NCI-H524 treated with DMSO at 0.1 percent for 48 hours (cell line): Measurements from ENCODE around the gene EIF2S2.
A peak's percentile ranks its signal among the peaks of the same experiment; 100 is the strongest.

ENCODE experiments used
- DNase-seq: peaks from one replicate; lab custom pipeline; 2025; lab: John Stamatoyannopoulos, UW

The EIF2S2 gene

DNA sequence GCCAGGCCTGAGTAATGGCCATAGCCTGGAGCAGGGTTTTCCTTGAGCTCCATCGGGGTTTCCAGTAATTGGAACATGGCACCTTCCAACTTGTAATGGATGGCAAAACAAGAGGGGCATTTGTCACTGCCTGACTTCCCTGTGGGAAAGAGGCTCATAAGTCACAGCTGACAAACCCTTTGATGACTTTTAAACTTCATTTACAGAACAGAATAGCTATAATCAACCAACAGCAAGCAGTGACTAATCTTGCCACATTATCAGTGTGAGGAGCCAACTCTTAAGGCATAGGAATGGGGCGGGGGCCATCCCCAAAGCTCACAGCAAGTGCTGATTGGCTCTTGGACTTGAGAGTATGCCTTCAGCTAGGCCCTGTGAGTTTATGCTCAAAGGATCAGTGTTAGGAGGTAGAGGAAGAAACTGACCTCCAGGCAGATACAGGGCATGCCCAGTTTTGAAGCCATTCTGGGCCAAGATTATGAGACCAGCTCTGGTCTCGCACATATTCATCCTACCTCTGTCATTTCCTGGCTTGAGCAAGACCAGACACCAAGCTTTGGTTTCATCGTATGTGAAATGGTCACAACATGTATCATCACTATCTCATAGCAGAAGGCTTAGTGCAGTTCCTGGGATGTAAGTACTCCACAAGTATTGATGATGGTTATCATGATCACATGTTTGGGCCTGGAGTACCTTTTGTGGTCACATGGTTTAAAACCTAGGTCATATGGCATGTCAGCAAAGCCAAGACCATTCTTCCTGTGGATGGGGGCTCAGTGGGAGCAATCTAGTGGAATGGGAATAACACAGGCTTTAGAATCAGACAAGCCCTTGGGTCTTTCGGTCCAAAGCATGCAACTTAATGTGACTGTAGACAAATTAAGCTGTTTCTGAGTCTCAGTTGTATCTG, 49.2 kb downstream of the EIF2S2 start:
- no peak for DNase-seq

DNA sequence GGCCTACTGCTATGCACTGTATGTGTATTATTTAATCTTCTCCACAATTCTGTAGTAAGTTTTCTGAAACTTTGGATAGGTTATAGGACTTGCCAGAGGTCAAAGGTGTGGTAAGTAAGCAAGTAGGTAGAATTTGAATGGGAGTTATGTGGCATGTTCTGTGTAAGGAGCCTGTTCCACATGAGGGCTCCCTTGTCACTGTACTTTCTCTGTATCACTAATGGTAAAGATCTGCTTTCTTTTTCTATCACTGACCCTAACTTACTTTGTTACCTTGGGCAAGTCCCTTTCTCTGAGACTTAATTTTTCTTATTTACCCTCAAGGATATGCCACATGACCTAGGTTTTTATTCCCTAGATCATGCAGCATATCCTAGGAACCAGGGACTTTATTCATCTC, 50.3 kb downstream of the EIF2S2 start:
- no peak for DNase-seq

GRCh38 chr20:34060970-34061369, 51.1 kb downstream of the EIF2S2 start:
- DNase-seq, result no peak

DNA sequence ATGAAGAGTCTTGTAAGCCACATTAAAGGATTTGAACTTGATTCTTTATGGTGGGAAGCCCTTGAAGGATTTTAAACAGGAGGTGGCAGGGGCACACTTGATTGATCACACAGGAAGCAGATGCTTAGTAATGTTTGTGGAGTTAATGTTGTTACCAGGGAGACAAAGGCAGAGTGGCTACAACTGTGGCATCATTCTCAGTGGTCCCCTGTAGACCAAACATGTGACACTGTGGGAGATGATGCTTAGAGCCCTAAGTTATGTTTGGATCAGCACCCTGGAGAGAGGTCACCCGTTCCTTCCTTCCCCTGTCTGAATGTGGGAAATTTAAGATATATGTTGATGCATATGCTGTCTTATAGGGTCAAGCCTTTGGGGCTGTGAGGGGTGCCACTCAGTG, 53.2 kb downstream of the EIF2S2 start:
- peak; percentile 30 for DNase-seq

- DNase-seq, result no peak
Measured at GRCh38 chr20:34055290-34055689, 56.8 kb downstream of the EIF2S2 start.

GRCh38 chr20:34052414-34052813, 59.6 kb downstream of the EIF2S2 start:
- no peak for DNase-seq

- DNase-seq, result no peak
Measured at GRCh38 chr20:34049897-34050695, 61.9 kb downstream of the EIF2S2 start.

GRCh38 chr20:34049389-34049788, 62.7 kb downstream of the EIF2S2 start:
- no peak for DNase-seq

DNA sequence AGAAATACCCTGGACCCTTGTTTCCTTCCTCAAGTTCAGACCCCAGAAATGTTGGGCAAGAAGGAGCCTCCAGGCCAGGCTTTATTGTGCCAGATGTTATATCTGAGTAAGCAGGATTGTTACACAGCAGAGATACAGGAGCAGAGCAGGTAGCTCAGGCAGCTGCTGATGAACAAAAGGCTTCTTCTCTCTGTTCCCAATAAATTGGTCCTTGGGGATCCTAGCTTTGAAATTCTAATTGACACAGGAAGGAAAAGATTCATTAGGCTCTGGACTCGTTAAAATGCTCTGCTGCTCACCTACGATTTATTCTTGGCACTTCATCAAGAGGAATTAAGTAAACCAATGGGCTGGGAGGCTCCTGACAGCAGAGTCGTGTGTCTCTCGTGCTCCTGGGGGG, 64.1 kb downstream of the EIF2S2 start:
- DNase-seq, result no peak

DNA sequence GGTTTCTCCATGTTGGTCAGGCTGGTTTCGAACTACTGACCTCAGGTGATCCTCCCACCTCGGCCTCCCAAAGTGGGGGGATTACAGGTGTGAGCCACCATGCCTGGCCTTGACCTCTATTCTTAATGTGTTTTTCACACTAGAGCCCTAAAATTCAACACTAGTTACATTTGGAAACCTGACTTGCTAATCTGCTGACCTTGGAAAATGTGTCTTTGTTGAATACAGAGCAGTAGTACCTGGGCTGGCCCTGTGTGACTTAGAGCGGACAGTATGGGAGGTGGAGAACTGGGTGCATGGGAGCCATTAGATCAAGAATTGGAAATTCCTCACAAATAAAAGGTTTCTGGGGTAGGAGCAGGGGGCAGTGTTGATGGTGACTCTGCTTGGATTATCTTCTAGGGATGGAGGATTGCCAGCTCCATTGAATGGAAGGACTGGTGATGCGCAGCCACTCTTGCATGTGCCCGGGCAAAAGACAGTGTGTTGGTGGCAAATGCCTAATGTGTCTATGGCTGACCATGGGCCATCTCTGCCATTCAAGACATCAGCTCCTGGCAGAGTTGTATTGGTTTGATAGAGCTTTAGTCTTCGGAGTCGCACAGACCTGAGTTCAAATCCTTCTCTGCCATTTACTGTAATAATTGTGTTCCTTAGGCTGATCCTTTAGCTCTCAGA, 64.9 kb downstream of the EIF2S2 start:
- no peak for DNase-seq

GRCh38 chr20:34045930-34046725, 65.9 kb downstream of the EIF2S2 start:
- DNase-seq, result no peak

DNA sequence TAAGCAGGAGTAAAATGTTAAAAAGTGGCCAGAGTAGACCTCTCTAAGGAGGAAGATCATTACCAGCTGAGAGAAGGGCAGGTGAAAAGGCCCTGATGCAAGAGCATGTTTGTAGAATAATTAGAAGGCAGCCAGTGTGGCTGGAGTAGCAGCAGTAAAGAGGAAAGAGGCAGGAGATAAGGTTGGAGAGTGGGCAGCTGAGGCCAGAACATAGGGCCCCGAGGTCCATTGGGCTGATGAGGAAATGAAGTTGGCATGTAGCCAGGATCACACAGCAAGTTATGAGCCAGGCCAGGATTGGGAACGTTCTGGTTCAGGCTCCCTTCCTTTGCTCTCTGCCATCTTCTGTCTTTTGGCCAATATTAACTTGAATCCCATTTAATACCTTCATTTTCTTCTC, 66.7 kb downstream of the EIF2S2 start:
- no peak for DNase-seq

DNA sequence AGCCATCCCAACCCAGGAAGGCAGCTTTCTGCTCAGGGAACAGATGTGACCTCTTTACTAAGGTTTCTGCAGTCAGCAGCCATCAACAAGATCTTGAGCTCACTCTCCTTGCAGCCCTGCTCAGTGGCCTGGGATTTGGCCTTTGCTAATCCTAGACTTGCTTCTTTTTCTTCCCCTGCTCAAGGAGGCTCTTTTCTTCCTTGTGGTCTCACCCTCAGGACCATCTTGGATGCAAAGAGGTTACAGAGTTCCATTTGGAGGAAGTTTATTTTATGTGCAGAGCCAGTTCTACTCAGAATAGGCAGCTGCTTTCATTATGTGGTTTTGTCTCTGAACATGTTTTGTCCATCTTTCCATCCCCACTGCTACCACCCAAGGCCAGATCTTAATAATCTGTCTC, 69.0 kb downstream of the EIF2S2 start:
- peak; percentile 4 for DNase-seq

DNA sequence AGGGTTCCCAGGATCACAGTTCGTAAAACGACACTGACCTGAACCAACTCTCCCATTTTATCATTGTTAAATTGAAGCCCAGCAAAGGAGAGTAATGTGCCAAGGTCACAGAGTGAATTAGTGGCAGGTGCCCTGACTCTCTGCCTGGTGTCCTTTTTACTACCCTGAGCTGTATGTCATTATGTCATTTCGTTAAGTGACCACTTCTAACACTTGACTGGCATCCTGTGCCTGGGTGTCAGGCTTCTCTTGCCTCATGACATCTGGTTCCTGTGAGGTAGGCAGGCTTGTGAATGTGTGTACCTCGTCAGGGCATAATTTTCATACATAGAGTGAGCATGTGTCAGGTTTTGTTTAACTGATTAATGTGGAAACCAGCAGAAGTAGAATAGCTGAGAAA, 69.8 kb downstream of the EIF2S2 start:
- peak; percentile 78 for DNase-seq

- no peak for DNase-seq
Measured at GRCh38 chr20:34041226-34041625, 70.8 kb downstream of the EIF2S2 start.

- DNase-seq, result peak; percentile 91
Measured at GRCh38 chr20:34040300-34040995, 71.6 kb downstream of the EIF2S2 start.
